ENCODE data around the gene HNRNPC. TPM values are rescaled to one million over a fixed set of nuclear protein-coding genes. Genes with fewer than 3 reads are reported as not detected.

Gene HNRNPC
- total RNA-seq, 1 donor from 2014 or later = 238 TPM

GRCh38 chr14:21203470-21204166 is 65.6 kb downstream of the HNRNPC start:
- ATAC-seq (ENCODE audit: poor library complexity) = peak; percentile 9

GRCh38 chr14:21202463-21203358 is 66.5 kb downstream of the HNRNPC start:
- ATAC-seq (ENCODE audit: poor library complexity) (no peak), DNase-seq (no peak)
- intact Hi-C loops (cut with DNase I) = no loop called here

More at GRCh38 chr14:21203470-21204166, 65.6 kb downstream of the HNRNPC start:
- DNase-seq = no peak
- intact Hi-C loops (cut with DNase I) = no loop called here

GRCh38 chr14:21201732-21202462 is 67.3 kb downstream of the HNRNPC start:
- intact Hi-C loops (cut with DNase I) = no loop called here
- no peak for DNase-seq
- ATAC-seq (ENCODE audit: poor library complexity) = no peak

GRCh38 chr14:21200752-21201461 is 68.3 kb downstream of the HNRNPC start:
- no peak for DNase-seq
- intact Hi-C loops (cut with DNase I) = no loop called here

GRCh38 chr14:21199611-21200560 is 69.4 kb downstream of the HNRNPC start:
- intact Hi-C loops (cut with DNase I) = no loop called here
- ATAC-seq (ENCODE audit: poor library complexity) (no peak), DNase-seq (no peak)

More at GRCh38 chr14:21200752-21201461, 68.3 kb downstream of the HNRNPC start:
- ATAC-seq (ENCODE audit: poor library complexity) = no peak

GRCh38 chr14:21197418-21198205 is 71.6 kb downstream of the HNRNPC start:
- no peak for ATAC-seq (ENCODE audit: poor library complexity)
- no peak for DNase-seq
- intact Hi-C loops (cut with DNase I) = no loop called here

GRCh38 chr14:21194597-21194996 is 74.6 kb downstream of the HNRNPC start:
- DNase-seq (no peak), ATAC-seq (ENCODE audit: poor library complexity) (no peak)
- intact Hi-C loops (cut with DNase I) = no loop called here

- ATAC-seq (ENCODE audit: poor library complexity) = no peak
- no peak for DNase-seq
- intact Hi-C loops (cut with DNase I) = no loop called here
These were observed 76.2 kb downstream of the HNRNPC start for GRCh38 chr14:21192875-21193535.

GRCh38 chr14:21192447-21192822 is 76.8 kb downstream of the HNRNPC start:
- DNase-seq (no peak), ATAC-seq (ENCODE audit: poor library complexity) (no peak)
- intact Hi-C loops (cut with DNase I) = no loop called here

GRCh38 chr14:21191809-21192446 is 77.3 kb downstream of the HNRNPC start:
- peak; percentile 89 for DNase-seq
- intact Hi-C loops (cut with DNase I) = no loop called here
- ATAC-seq (ENCODE audit: poor library complexity) = peak; percentile 96

GRCh38 chr14:21191261-21191808 is 77.9 kb downstream of the HNRNPC start:
- intact Hi-C loops (cut with DNase I) = no loop called here
- DNase-seq (no peak), ATAC-seq (ENCODE audit: poor library complexity) (no peak)

- ATAC-seq (ENCODE audit: poor library complexity) (peak; percentile 31), DNase-seq (no peak)
- intact Hi-C loops (cut with DNase I) = no loop called here
These were observed 83.8 kb downstream of the HNRNPC start for GRCh38 chr14:21185491-21185890.

- intact Hi-C loops (cut with DNase I) = no loop called here
- DNase-seq (no peak), ATAC-seq (ENCODE audit: poor library complexity) (peak; percentile 38)
These were observed 85.0 kb downstream of the HNRNPC start for GRCh38 chr14:21184254-21184653.

GRCh38 chr14:21182166-21182565 is 87.1 kb downstream of the HNRNPC start:
- intact Hi-C loops (cut with DNase I) = no loop called here
- DNase-seq (no peak), ATAC-seq (ENCODE audit: poor library complexity) (no peak)

GRCh38 chr14:21171128-21171527 is 98.1 kb downstream of the HNRNPC start:
- DNase-seq (no peak), ATAC-seq (ENCODE audit: poor library complexity) (no peak)
- intact Hi-C loops (cut with DNase I) = no loop called here

GRCh38 chr14:21169573-21169972 is 99.7 kb downstream of the HNRNPC start:
- DNase-seq = no peak
- no peak for ATAC-seq (ENCODE audit: poor library complexity)
- intact Hi-C loops (cut with DNase I) = no loop called here
